ENCODE measurements around the gene TAF6L. TPM values are rescaled to one million over a fixed set of nuclear protein-coding genes. Genes with fewer than 3 reads are reported as not detected.

TAF6L gene
- total RNA-seq, 1 experiment from 2014 or later: 37.7 TPM

DNA sequence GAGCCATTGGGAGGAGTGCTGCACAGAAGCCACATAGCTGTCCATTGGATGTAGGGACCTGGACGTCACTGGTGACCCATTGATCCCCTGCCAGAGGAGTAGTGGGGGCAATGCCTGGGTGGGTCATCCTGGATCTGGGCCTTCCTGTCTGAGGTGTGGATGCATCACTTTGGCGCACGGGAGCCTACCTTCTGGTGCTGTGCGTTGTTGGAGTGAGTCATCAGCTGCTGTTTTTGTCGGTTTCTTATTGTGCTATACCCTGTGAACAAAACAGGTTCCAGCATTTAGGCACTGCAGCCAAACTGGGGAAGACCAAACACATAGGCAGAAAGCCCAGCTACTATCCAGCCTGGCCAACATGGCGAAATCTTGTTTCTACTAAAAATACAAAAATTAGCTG, 3.2 kb downstream of the TAF6L start:
- Histone ChIP-seq H3K56ac (ENCODE audit: insufficient read length, low read depth, low read length) (no peak overlapping the region), H4K5ac (ENCODE audit: insufficient read length, low read depth, low read length) (no peak overlapping the region), H4K91ac (ENCODE audit: insufficient read length, low read depth, low read length) (no peak overlapping the region), H3K23ac (ENCODE audit: insufficient read length, low read depth, low read length) (no peak overlapping the region), H2BK120ac (ENCODE audit: low read depth, low read length, poor library complexity, severe bottlenecking) (no peak overlapping the region), H4K20me1 (ENCODE audit: control insufficient read depth, insufficient read depth, insufficient read length) (no peaks in the 10 kb centered on the region), H3K27ac (ENCODE audit: insufficient read length, low read depth, low read length) (no peak overlapping the region), H2AFZ (ENCODE audit: low read length) (no peak overlapping the region), H2AK5ac (ENCODE audit: insufficient read length, low read length) (no peak overlapping the region), H3K9ac (ENCODE audit: extremely low read depth, insufficient read length, low read length) (no peak overlapping the region), H3T11ph (ENCODE audit: low read length) (no peak overlapping the region), H3K79me1 (ENCODE audit: insufficient read depth, low read depth, low read length, poor library complexity, severe bottlenecking) (no peaks in the 10 kb centered on the region), H2BK12ac (ENCODE audit: insufficient read length, low read depth, low read length) (no peak overlapping the region), H3K27me3 (ENCODE audit: insufficient read depth, low read length) (no peaks in the 10 kb centered on the region), H3K4ac (ENCODE audit: low read depth, low read length) (no peak overlapping the region), H3K18ac (ENCODE audit: insufficient read length, low read depth, low read length) (no peak overlapping the region), H4K8ac (replicated peaks; ENCODE audit: insufficient read length, low read depth, low read length) (no peak overlapping the region), H3K4me1 (ENCODE audit: insufficient read depth, low read length) (no peaks in the 10 kb centered on the region), H3K23me2 (ENCODE audit: insufficient read length, low read depth, low read length, poor library complexity, severe bottlenecking) (peaks cover 6% of the 10 kb centered on the region), H3K9me3 (ENCODE audit: control insufficient read depth, low read depth, low read length) (no peaks in the 10 kb centered on the region), H2BK20ac (ENCODE audit: low read depth, low read length, poor library complexity, severe bottlenecking) (no peak overlapping the region), H3K14ac (ENCODE audit: insufficient read depth, low read length) (no peak overlapping the region), H2BK15ac (ENCODE audit: low read depth, low read length) (no peak overlapping the region), H2BK5ac (ENCODE audit: insufficient read length, low read length) (no peak overlapping the region), H3K4me2 (ENCODE audit: insufficient read depth, insufficient read length, low read length) (no peak overlapping the region), H3K79me2 (ENCODE audit: insufficient read depth, low read length) (peaks cover 3% of the 10 kb centered on the region; the same call in 1 of the 2 replicates)
- Mint-ChIP-seq H3K4me3 (no peak overlapping the region; a peak in 1 of 5 replicates), H3K4me1 (peaks cover 15 to 19% of the 10 kb centered on the region in 2 experiments), H3K36me3 (ENCODE audit: insufficient read depth in 1 of 3, low read depth in 3 of 3) (peaks cover 29 to 50% (median 46%) of the 10 kb centered on the region in 3 experiments), H3K27ac (peak overlapping the region in 1 of 3 experiments; percentile 83; a peak in 2 of 7 replicates), H3K9me3 (no peaks in the 10 kb centered on the region; a peak in 1 of 5 replicates), H3K27me3 (ENCODE audit: low read depth) (no peaks in the 10 kb centered on the region)
- DNase-seq: no peak
- WGBS (ENCODE audit: extremely low coverage, insufficient read length, low lambda C conversion rate): no CpG with 5 or more reads among the region's 6 CpGs
- TF ChIP-seq, protein P1, sequence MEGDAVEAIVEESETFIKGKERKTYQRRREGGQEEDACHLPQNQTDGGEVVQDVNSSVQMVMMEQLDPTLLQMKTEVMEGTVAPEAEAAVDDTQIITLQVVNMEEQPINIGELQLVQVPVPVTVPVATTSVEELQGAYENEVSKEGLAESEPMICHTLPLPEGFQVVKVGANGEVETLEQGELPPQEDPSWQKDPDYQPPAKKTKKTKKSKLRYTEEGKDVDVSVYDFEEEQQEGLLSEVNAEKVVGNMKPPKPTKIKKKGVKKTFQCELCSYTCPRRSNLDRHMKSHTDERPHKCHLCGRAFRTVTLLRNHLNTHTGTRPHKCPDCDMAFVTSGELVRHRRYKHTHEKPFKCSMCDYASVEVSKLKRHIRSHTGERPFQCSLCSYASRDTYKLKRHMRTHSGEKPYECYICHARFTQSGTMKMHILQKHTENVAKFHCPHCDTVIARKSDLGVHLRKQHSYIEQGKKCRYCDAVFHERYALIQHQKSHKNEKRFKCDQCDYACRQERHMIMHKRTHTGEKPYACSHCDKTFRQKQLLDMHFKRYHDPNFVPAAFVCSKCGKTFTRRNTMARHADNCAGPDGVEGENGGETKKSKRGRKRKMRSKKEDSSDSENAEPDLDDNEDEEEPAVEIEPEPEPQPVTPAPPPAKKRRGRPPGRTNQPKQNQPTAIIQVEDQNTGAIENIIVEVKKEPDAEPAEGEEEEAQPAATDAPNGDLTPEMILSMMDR (conservative IDR thresholded peaks at IDR 0.05): no peak
